ENCODE measurements around the gene CELSR1. TPM values are rescaled to one million over a fixed set of nuclear protein-coding genes. Genes with fewer than 3 reads are reported as not detected.

CELSR1 gene
- total and polyA plus RNA-seq, 8 donors = 0.75 to 3.2 (median 1.2) TPM

- WGBS, 2 donors = 48 to 53% methylated on average over 19 of the region's 19 CpGs
- H3K36me3 ChIP-seq = no peaks in the 10 kb centered on the region
- H3K9me3 ChIP-seq = no peaks in the 10 kb centered on the region
- DNase-seq (peak; percentile 74 to 83 (median 78)), FAIRE-seq (no peak), ATAC-seq (peak; percentile 55 to 65 (median 59))
- H3K4me1 ChIP-seq = peaks cover 38 to 59% (median 40%) of the 10 kb centered on the region in 3 donors
- H3K27ac ChIP-seq = peak overlapping the region; percentile 78 to 97 (median 88)
- TF ChIP-seq CTCF (IDR thresholded peaks at IDR 0.05) = no peak
- H3K4me3 ChIP-seq = no peak overlapping the region
- H3K27me3 ChIP-seq = no peaks in the 10 kb centered on the region
- intact Hi-C loops (cut with DNase I) = loop anchor here in 2 of 3 donors (10.0 kb wide), 2 partner anchors 160 to 180 kb away; partner anchors contain the start of gene CERK (in 1 of the 2)
Measured at GRCh38 chr22:46574993-46575910, 37.8 kb upstream of the CELSR1 start.

- TF ChIP-seq CTCF (IDR thresholded peaks at IDR 0.05) = no peak
- H3K36me3 ChIP-seq = no peaks in the 10 kb centered on the region
- no peak for ATAC-seq
Measured at GRCh38 chr22:46574438-46574992, 37.1 kb upstream of the CELSR1 start.

GRCh38 chr22:46573781-46574437 is 36.5 kb upstream of the CELSR1 start:
- peak in 4 of 6 donors; percentile 33 to 80 (median 58) for DNase-seq
- ATAC-seq = peak in 2 of 4 donors; percentile 0 to 5
- Histone ChIP-seq H3K9me3 (no peaks in the 10 kb centered on the region), H3K27me3 (no peaks in the 10 kb centered on the region), H3K4me1 (peaks cover 30 to 46% (median 36%) of the 10 kb centered on the region in 3 donors), H3K4me3 (no peak overlapping the region), H3K36me3 (no peaks in the 10 kb centered on the region), H3K27ac (peak overlapping the region; percentile 57 to 97 (median 88))
- intact Hi-C loops (cut with DNase I) = loop anchor here in 2 of 3 donors (10.0 kb wide), 2 partner anchors 161 to 181 kb away; partner anchors contain the start of gene CERK (in 1 of the 2)
- 75 to 79% methylated on average over 18 of the region's 18 CpGs for WGBS, 2 donors
- no peak for TF ChIP-seq CTCF (IDR thresholded peaks at IDR 0.05)
- no peak for FAIRE-seq

More at GRCh38 chr22:46574438-46574992, 37.1 kb upstream of the CELSR1 start:
- FAIRE-seq (no peak), DNase-seq (peak in 3 of 6 donors; percentile 23 to 52 (median 27))
- peak overlapping the region; percentile 78 to 97 (median 88) for H3K27ac ChIP-seq
- peaks cover 31 to 52% (median 36%) of the 10 kb centered on the region in 3 donors for H3K4me1 ChIP-seq
- H3K9me3 ChIP-seq = no peaks in the 10 kb centered on the region
- WGBS, 2 donors = 82 to 84% methylated on average over 15 of the region's 15 CpGs
- intact Hi-C loops (cut with DNase I) = loop anchor here in 2 of 3 donors (10.0 kb wide), 2 partner anchors 160 to 180 kb away; partner anchors contain the start of gene CERK (in 1 of the 2)
- H3K27me3 ChIP-seq = no peaks in the 10 kb centered on the region
- H3K4me3 ChIP-seq = no peak overlapping the region

- 39 to 62% methylated on average over 19 of the region's 19 CpGs for WGBS, 2 donors
- Histone ChIP-seq H3K27ac (peak overlapping the region; percentile 57 to 97 (median 86)), H3K4me3 (no peak overlapping the region), H3K27me3 (no peaks in the 10 kb centered on the region), H3K9me3 (no peaks in the 10 kb centered on the region), H3K4me1 (peaks cover 30 to 40% (median 36%) of the 10 kb centered on the region in 3 donors), H3K36me3 (no peaks in the 10 kb centered on the region)
- DNase-seq = peak in 5 of 6 donors; percentile 60 to 85 (median 73)
- no peak for FAIRE-seq
- no peak for TF ChIP-seq CTCF (IDR thresholded peaks at IDR 0.05)
- ATAC-seq = peak; percentile 15 to 62 (median 54)
- intact Hi-C loops (cut with DNase I) = loop anchor here in 2 of 3 donors (10.0 kb wide), 2 partner anchors 162 to 182 kb away; partner anchors contain the start of gene CERK (in 1 of the 2)
Measured at GRCh38 chr22:46572911-46573780, 35.7 kb upstream of the CELSR1 start.

All from pancreas (tissue), 10 donors.